Trophoblast cell (in vitro differentiated cells and primary cell): ENCODE data around the gene SMIM13.

Source experiments
- DNase-seq, 2 donors: peaks; one replicate each; pipeline ENCODE4 v3.0.0-alpha.2; 2016
- H2AFZ ChIP-seq: 2 replicates; pipeline ENCODE4 v1.6.1; 2013; ENCODE audit warnings: low read length, moderate library complexity, mild to moderate bottlenecking; ENCODE audit not compliant: insufficient read depth, poor library complexity
- H2AK5ac ChIP-seq: 2 replicates; pipeline ENCODE4 v1.6.1; 2013; ENCODE audit warnings: mild to moderate bottlenecking, low read length
- H2BK120ac ChIP-seq: 2 replicates; pipeline ENCODE4 v1.6.1; 2013; ENCODE audit warnings: low read length, mild to moderate bottlenecking, moderate library complexity; ENCODE audit not compliant: insufficient read depth, poor library complexity
- H2BK12ac ChIP-seq: 2 replicates; pipeline ENCODE4 v1.6.1; 2013; ENCODE audit warnings: mild to moderate bottlenecking, low read length, moderate library complexity
- H2BK5ac ChIP-seq: 2 replicates; pipeline ENCODE4 v1.6.1; 2013; ENCODE audit warnings: low read length, low read depth, moderate library complexity, mild to moderate bottlenecking; ENCODE audit not compliant: poor library complexity
- H3K14ac ChIP-seq: 2 replicates; pipeline ENCODE4 v1.6.1; 2013; ENCODE audit warnings: mild to moderate bottlenecking, low read length
- H3K18ac ChIP-seq: 2 replicates; pipeline ENCODE4 v1.6.1; 2013; ENCODE audit warnings: mild to moderate bottlenecking, low read length
- H3K23ac ChIP-seq: 2 replicates; pipeline ENCODE4 v1.6.1; 2013; ENCODE audit warnings: low read length
- H3K27ac ChIP-seq: 2 replicates; pipeline ENCODE4 v1.5.1; 2013; ENCODE audit warnings: low read depth, mild to moderate bottlenecking, inconsistent platforms, low read length, moderate library complexity
- H3K27me3 ChIP-seq: 2 replicates; pipeline ENCODE4 v1.6.1; 2013; ENCODE audit warnings: inconsistent platforms, mild to moderate bottlenecking, low read length, moderate library complexity; ENCODE audit not compliant: insufficient read depth
- H3K36me3 ChIP-seq, 2 experiments: 1 replicate in 1 of 2; 2 replicates in 1 of 2; pipeline ENCODE4 v1.6.1; 2013; ENCODE audit warnings: low read length in 2 of 2, mild to moderate bottlenecking in 2 of 2, moderate library complexity in 1 of 2; ENCODE audit not compliant: insufficient read depth in 2 of 2, control insufficient read depth in 1 of 2
- H3K4ac ChIP-seq: 2 replicates; pipeline ENCODE4 v1.6.1; 2013; ENCODE audit warnings: low read depth, mild to moderate bottlenecking, low read length, moderate library complexity
- H3K4me1 ChIP-seq, 2 experiments: 1 replicate in 1 of 2; 2 replicates in 1 of 2; pipeline ENCODE4 v1.6.1; 2013; ENCODE audit warnings: low read length in 2 of 2, mild to moderate bottlenecking in 2 of 2, moderate library complexity in 1 of 2; ENCODE audit not compliant: insufficient read depth in 2 of 2, control insufficient read depth in 1 of 2
- H3K4me2 ChIP-seq: 2 replicates; pipeline ENCODE4 v1.6.1; 2013; ENCODE audit warnings: inconsistent platforms, mild to moderate bottlenecking, low read length, moderate library complexity
- H3K4me3 ChIP-seq: 2 replicates; pipeline ENCODE4 v1.5.1; 2013; ENCODE audit warnings: mild to moderate bottlenecking, low read depth, low read length, inconsistent platforms
- H3K79me1 ChIP-seq: one replicate; pipeline ENCODE4 v1.6.1; 2013; ENCODE audit warnings: low read length
- H3K79me2 ChIP-seq: 2 replicates; pipeline ENCODE4 v1.6.1; 2013; ENCODE audit warnings: low read length, mild to moderate bottlenecking; ENCODE audit not compliant: control insufficient read depth, insufficient read depth, poor library complexity
- H3K9ac ChIP-seq: 2 replicates; pipeline ENCODE4 v1.6.1; 2013; ENCODE audit warnings: mild to moderate bottlenecking, low read length
- H3K9me3 ChIP-seq: 2 replicates; pipeline ENCODE4 v1.6.1; 2013; ENCODE audit warnings: low read depth, mild to moderate bottlenecking, control low read depth, inconsistent platforms, low read length; ENCODE audit not compliant: insufficient read depth
- H4K12ac ChIP-seq: 2 replicates; pipeline ENCODE4 v1.6.1; 2013; ENCODE audit warnings: low read depth, mild to moderate bottlenecking, low read length, moderate library complexity
- H4K8ac ChIP-seq: 2 replicates; pipeline ENCODE4 v1.6.1; 2013; ENCODE audit warnings: low read depth, mild to moderate bottlenecking, low read length, moderate library complexity
- H4K91ac ChIP-seq: one replicate; pipeline ENCODE4 v1.6.1; 2013; ENCODE audit warnings: low read depth, mild to moderate bottlenecking, low read length, moderate library complexity
- WGBS: extraction: QIAGEN DNeasy Blood & Tissue Kit; methylation state at CpG from one replicate; pipeline ENCODE4 v1.1.7; 2013; ENCODE audit warnings: missing lambda C conversion rate; ENCODE audit not compliant: insufficient read length, insufficient coverage; ENCODE audit errors: extremely low coverage; 5-methylcytosine and 5-hydroxymethylcytosine counted together

Gene SMIM13

DNA sequence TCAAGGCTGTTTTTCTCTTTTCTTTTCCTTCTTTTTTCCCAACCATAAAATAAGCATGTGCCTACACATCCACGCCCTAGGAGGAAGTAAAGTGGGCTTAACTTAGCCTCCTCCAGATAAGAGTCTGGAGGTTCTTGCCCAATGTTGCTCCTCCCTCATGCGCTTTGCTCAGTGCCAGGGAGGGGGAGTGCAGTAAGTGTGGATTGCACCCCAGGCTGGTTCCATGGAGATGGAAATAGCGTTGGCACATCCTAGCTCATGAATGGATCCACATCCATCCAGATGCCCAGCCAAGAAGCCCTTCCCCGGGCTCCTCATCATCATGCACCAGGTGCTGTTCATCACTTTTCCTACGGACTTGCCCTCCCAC is 80.6 kb downstream of the SMIM13 start:
- Histone ChIP-seq H3K23ac (no peak overlapping the region), H2BK120ac (peak overlapping the region; percentile 78), H2AFZ (no peak overlapping the region), H3K27me3 (no peaks in the 10 kb centered on the region), H4K8ac (peak overlapping the region; percentile 18), H3K14ac (peak overlapping the region; percentile 43), H3K36me3 (no peaks in the 10 kb centered on the region), H3K4me3 (no peak overlapping the region), H3K4me1 (peaks cover 2 to 11% of the 10 kb centered on the region in 2 experiments), H2BK5ac (peak overlapping the region; percentile 55), H3K27ac (peak overlapping the region; percentile 45), H3K4ac (peak overlapping the region; percentile 5), H3K79me2 (no peaks in the 10 kb centered on the region), H2BK12ac (peak overlapping the region; percentile 66), H3K9me3 (no peaks in the 10 kb centered on the region), H3K79me1 (peaks cover 24% of the 10 kb centered on the region), H3K4me2 (no peak overlapping the region), H2AK5ac (peak overlapping the region; percentile 11), H4K91ac (peak overlapping the region; percentile 68), H3K9ac (no peak overlapping the region), H4K12ac (no peak overlapping the region), H3K18ac (peak overlapping the region; percentile 26)
- DNase-seq: no peak
- WGBS: 100% methylated on average over 1 of the region's 5 CpGs

DNA sequence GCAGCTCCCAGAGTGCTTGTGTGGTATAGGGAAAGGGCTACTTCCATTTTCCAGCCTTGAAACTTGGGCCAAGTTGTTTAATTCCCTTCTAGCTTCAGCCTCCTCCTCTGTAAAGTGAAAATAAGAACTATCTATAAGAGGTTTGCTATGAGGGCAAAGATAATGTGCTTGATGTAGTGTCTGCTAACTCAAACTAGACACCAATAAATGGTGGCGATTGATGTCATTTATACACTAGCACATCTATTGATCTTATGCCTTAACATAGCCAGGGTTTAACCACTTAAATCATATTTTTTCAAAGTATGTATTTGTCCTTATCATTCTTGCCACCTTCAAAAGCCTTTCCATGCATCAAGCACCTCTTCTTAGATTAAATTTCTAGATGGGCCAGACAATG is 83.6 kb downstream of the SMIM13 start:
- Histone ChIP-seq H3K18ac (no peak overlapping the region), H2BK120ac (no peak overlapping the region), H3K79me1 (peaks cover 10% of the 10 kb centered on the region), H2AFZ (no peak overlapping the region), H3K27me3 (no peaks in the 10 kb centered on the region), H3K79me2 (no peaks in the 10 kb centered on the region), H3K36me3 (no peaks in the 10 kb centered on the region), H4K8ac (no peak overlapping the region), H3K4me3 (no peak overlapping the region), H4K91ac (no peak overlapping the region), H3K23ac (no peak overlapping the region), H3K4me1 (peaks cover 2 to 11% of the 10 kb centered on the region in 2 experiments), H2BK5ac (no peak overlapping the region), H3K27ac (no peak overlapping the region), H3K9ac (no peak overlapping the region), H4K12ac (no peak overlapping the region), H3K4ac (no peak overlapping the region), H2AK5ac (no peak overlapping the region), H3K14ac (no peak overlapping the region), H3K9me3 (no peaks in the 10 kb centered on the region), H3K4me2 (no peak overlapping the region), H2BK12ac (no peak overlapping the region)
- no CpG with 5 or more reads among the region's 1 CpG for WGBS
- no peak for DNase-seq

DNA sequence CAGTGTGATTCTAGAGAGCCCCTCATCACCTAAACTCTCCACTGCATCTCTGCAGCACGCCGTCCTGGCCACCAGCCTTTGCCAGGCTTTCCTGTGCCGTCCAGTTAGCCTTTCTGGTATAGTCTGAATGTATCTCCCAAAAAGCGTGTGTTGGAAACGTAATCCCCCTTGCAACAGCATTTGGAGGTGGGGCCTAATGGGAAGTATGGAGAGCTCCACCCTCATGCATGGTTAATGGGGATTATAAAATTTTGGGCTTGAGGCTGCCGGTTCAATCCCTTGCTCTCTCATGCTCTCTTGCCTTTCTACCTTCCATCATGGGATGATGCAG is 85.4 kb downstream of the SMIM13 start:
- H2BK120ac ChIP-seq: no peak overlapping the region
- H3K23ac ChIP-seq: no peak overlapping the region
- H3K9ac ChIP-seq: no peak overlapping the region
- H3K27me3 ChIP-seq: no peaks in the 10 kb centered on the region
- no peaks in the 10 kb centered on the region for H3K79me2 ChIP-seq
- no peak overlapping the region for H2BK5ac ChIP-seq
- H3K14ac ChIP-seq: no peak overlapping the region
- DNase-seq: no peak
- peaks cover 0 to 4% of the 10 kb centered on the region in 2 experiments for H3K36me3 ChIP-seq
- H3K4me2 ChIP-seq: no peak overlapping the region
- H2AFZ ChIP-seq: no peak overlapping the region
- H3K9me3 ChIP-seq: no peaks in the 10 kb centered on the region
- H3K18ac ChIP-seq: no peak overlapping the region
- WGBS: no CpG with 5 or more reads among the region's 6 CpGs
- no peak overlapping the region for H4K12ac ChIP-seq
- peak overlapping the region; percentile 91 for H2AK5ac ChIP-seq
- H3K79me1 ChIP-seq: peaks cover 7% of the 10 kb centered on the region
- no peak overlapping the region for H3K4me3 ChIP-seq
- no peak overlapping the region for H4K8ac ChIP-seq
- H3K4ac ChIP-seq: no peak overlapping the region
- peak overlapping the region; percentile 71 for H2BK12ac ChIP-seq
- H3K27ac ChIP-seq: no peak overlapping the region
- H4K91ac ChIP-seq: no peak overlapping the region
- H3K4me1 ChIP-seq: peaks cover 0 to 6% of the 10 kb centered on the region in 2 experiments

DNA sequence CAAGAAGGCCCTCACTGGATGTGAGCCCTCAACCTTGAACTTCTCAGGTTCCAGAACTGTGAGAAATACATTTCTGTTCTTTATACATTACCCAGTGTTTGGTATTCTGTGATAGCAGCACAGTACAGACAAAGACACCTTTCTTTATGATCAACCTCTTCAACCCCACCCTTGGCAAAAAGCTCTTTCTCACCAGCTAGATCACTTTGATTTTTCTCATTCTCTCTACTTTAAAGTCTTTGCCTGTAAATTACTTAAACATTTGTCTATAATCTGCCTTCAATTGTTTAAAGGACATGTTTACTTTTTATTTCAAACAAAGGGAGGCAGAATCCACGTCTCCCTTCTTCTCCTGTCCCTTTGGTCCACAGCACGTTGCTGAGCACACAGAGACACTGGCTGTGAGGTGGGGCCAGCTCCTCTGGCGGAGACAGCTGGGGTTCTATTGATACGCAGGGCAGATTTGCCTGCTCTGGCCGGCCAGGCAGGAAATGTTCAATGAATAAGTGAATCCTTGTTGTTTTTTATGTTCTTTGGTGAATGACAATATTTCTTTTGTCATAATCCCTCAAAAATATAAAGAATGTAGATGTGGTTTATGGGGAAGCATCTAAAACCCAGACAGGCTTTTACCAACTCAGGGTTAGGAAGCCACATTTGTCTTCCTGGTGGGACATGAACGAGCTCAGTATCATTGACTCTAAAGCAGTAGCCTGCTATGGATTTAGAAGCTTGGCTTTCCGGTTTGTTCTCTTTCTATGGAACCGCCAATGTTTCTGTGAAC is 86.0 kb downstream of the SMIM13 start:
- H3K18ac ChIP-seq: no peak overlapping the region
- H3K23ac ChIP-seq: no peak overlapping the region
- no peak overlapping the region for H3K4me3 ChIP-seq
- no peak overlapping the region for H4K8ac ChIP-seq
- H3K4me2 ChIP-seq: no peak overlapping the region
- H3K4ac ChIP-seq: no peak overlapping the region
- peaks cover 0 to 5% of the 10 kb centered on the region in 2 experiments for H3K36me3 ChIP-seq
- no peak overlapping the region for H2BK120ac ChIP-seq
- peaks cover 2% of the 10 kb centered on the region for H3K79me1 ChIP-seq
- peak overlapping the region; percentile 68 for H2AFZ ChIP-seq
- no peak overlapping the region for H3K14ac ChIP-seq
- no peaks in the 10 kb centered on the region for H3K79me2 ChIP-seq
- peak overlapping the region; percentile 2 for H3K27ac ChIP-seq
- WGBS: no CpG with 5 or more reads among the region's 8 CpGs
- H3K9me3 ChIP-seq: no peaks in the 10 kb centered on the region
- no peak overlapping the region for H2AK5ac ChIP-seq
- peak overlapping the region; percentile 92 for H2BK12ac ChIP-seq
- H4K12ac ChIP-seq: no peak overlapping the region
- H4K91ac ChIP-seq: peak overlapping the region; percentile 8
- H3K9ac ChIP-seq: no peak overlapping the region
- H3K27me3 ChIP-seq: no peaks in the 10 kb centered on the region
- peak overlapping the region; percentile 40 for H2BK5ac ChIP-seq
- no peak for DNase-seq
- H3K4me1 ChIP-seq: peaks cover 0 to under 1% of the 10 kb centered on the region in 2 experiments
